AG10803 (cell line): ENCODE results near the gene KCNQ1.

ENCODE experiments used
- DNase-seq: peaks from one replicate; pipeline ENCODE4 v3.0.0; 2010; ENCODE audit warnings: low read depth
- H3K4me3 ChIP-seq: 2 replicates; pipeline ENCODE4 v1.5.1; 2011; ENCODE audit warnings: mild to moderate bottlenecking, low read length, control low read depth
- TF ChIP-seq, protein P1 (sequence below): conservative IDR thresholded peaks from 2 replicates; pipeline ENCODE4 v1.5.1; 2011; ENCODE audit warnings: mild to moderate bottlenecking, low read length, control low read depth, inconsistent platforms

KCNQ1 gene

DNA sequence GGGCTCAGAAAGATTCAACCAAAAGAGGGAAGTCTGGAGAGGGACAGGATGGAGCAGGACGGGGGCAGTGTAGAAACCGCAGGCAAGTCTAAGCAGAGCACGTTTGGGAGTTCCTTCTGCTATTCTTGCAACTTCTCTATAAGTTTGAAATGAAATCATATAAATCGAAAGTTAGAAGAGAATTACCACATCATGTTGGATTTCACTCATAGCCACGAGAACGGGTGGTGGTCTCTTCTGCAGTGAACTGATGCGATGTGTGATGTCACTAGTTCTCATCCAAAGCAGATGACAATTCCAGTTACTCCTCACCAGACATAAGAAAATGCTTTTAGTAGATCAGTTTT lies 36.0 kb downstream of the KCNQ1 start:
- TF ChIP-seq, protein P1, sequence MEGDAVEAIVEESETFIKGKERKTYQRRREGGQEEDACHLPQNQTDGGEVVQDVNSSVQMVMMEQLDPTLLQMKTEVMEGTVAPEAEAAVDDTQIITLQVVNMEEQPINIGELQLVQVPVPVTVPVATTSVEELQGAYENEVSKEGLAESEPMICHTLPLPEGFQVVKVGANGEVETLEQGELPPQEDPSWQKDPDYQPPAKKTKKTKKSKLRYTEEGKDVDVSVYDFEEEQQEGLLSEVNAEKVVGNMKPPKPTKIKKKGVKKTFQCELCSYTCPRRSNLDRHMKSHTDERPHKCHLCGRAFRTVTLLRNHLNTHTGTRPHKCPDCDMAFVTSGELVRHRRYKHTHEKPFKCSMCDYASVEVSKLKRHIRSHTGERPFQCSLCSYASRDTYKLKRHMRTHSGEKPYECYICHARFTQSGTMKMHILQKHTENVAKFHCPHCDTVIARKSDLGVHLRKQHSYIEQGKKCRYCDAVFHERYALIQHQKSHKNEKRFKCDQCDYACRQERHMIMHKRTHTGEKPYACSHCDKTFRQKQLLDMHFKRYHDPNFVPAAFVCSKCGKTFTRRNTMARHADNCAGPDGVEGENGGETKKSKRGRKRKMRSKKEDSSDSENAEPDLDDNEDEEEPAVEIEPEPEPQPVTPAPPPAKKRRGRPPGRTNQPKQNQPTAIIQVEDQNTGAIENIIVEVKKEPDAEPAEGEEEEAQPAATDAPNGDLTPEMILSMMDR: no peak
- DNase-seq: no peak
- no peak overlapping the region for H3K4me3 ChIP-seq

DNA sequence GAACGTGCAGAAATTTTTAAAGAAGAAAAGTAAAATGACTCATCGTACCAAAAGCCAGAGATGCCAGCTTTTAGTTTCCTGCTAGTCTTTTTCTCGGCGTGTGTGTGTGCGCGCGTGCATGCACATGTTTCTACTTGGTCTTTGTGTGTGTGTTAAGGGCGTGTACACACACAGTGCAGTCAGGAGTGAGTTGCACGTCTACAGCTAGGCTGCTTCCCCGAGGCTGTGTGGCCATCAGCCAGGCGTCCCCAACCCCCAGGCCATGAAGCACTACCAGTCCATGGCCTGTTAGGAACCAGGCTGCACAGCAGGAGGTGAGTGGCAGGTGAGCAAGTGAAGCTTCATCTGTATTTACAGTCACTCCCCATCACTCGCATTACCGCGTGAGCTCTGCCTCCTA lies 36.4 kb downstream of the KCNQ1 start:
- DNase-seq: no peak
- TF ChIP-seq, protein P1: no peak
- no peak overlapping the region for H3K4me3 ChIP-seq

DNA sequence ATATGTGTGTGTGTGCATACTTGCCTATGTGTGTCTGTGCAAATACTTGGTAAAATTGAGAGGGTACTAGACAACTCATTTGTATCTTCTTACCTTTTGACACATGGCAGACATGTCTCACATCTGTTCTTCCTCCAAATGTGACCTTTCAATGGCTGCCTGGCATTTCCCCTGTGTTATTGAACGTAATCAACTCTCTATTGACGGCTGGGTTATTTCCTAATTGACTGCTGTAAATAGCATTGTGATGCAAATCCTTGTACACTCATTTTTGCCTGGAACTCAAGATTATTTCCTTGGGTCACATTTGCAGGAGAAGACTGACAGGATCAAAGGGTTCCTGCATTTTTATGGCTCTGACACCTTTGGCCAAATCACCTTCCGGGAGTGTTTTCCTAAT lies 37.4 kb downstream of the KCNQ1 start:
- TF ChIP-seq, protein P1: no peak
- H3K4me3 ChIP-seq: no peak overlapping the region
- no peak for DNase-seq

DNA sequence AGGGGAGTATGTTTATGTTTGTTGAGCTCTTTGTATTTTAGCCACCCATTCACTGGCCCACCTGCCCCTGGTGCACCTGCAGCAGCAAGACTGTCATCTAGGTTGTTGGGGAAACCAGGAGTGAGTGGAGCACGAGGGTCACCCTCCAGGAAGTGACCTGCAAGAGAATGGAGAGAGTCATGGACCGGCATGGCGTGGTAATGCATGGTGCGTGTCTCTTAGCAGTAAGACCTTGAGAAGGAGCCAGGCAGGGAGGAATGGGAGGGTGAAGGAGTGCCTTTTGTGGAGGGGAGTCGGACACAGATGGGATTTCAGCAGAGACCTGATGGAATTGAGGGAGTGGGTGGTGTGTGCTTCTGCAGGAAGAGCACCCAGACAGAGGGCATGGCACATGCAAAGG lies 37.9 kb downstream of the KCNQ1 start:
- DNase-seq: no peak
- TF ChIP-seq, protein P1: no peak
- no peak overlapping the region for H3K4me3 ChIP-seq

DNA sequence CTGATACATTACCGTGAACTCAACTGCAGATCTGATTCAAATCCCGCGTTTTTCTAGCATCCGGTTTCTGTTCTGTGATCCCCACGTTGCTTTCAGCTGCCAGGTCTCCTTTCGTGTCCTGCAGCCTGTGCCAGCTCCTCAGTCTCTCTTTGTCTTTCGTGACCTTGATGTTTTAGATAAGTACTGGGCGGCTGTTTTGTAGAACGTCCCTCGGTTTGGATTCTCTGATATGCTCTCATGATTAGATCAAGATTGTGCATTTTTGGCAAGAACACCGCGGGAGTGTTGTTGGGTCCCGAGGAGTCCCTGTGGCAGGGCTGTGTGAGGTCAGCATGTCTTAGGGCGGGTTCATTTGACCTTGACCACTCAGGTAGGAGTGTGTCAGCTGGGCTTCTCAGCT lies 38.6 kb downstream of the KCNQ1 start:
- TF ChIP-seq, protein P1: no peak

DNA sequence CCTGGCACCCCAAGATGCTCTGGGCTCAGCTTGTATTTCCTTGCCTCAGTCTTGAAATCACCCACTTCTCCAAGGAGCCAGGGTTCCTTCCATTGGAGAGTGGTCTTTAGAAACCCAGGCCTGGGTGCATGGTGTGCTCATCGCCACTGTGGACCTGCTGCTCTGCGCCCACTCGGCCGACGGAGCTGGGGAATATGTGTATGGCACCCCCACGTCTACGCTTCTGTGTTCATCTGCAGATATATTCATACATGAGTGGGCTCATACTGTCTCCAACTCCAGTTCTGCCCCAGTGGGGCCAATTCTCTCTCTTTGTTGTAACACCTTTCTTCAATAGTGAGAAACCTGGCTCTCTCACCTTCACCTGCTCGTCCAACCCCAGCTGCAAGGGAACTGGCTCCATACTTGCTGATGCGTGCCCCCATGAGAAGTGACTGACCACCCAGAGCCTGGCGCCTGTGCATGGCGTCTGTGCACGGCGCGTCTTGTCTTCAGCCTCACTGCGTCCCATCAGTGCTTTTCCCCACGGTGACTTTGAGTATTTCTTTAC lies 39.8 kb downstream of the KCNQ1 start:
- TF ChIP-seq, protein P1: no peak
- H3K4me3 ChIP-seq: no peak overlapping the region
- no peak for DNase-seq

More for the DNA sequence above, 38.6 kb downstream of the KCNQ1 start:
- DNase-seq: no peak
- H3K4me3 ChIP-seq: no peak overlapping the region

DNA sequence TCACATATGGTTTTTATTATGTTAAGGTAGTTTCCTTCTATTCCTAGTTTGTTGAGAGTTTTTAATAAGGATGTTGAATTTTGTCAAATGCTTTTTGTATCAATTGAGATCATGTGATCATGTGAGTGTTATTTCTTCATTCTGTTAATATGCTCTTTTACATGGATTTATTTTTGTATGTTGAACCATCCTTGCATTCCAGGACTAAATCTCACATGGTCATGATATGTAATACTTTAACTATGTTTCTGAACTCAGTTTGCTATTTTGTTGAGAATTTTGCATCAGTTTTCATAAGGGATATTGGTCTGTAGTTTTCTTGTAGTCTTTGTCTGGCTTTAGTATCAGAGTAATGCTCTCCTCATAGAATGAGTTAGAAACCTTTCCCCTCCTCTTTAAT lies 43.2 kb downstream of the KCNQ1 start:
- TF ChIP-seq, protein P1: no peak
- H3K4me3 ChIP-seq: no peak overlapping the region
- DNase-seq: no peak
